Measurements from ENCODE around the gene DTNBP1.

DNA sequence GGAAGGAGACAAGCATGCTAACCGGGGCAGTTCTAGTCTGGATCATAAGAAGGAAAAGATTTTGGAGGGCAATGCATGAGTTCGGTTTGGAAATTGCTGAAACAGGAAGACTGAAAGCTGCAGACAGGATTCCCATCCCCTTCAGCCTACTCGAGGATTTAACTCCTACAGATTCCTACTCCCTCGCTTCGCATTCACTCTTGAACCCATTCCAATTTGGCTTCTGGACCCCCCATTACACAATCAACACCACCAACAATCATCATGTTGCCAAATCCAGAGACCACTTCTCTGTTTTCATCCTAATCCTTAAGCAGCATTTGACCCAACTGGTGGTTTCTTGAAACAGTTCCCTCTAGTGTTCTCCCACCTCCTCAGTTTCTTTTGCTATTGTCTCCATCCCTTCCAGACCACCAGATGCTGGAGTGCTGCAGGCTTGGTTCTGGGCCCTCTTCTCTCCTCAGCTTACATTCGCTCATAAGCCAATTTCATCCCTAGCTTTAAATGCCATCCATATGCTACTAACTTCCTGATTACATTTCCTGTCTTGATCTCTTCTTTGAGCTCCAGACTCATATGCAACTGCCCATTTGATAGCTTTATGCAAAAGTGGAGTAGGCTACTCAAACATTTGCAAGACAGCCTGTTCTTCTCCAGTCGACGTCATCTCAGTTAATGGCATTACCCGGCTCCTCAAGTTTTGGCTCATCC is 66.5 kb downstream of the DTNBP1 start:
- no peak for TF ChIP-seq EGR1 (IDR thresholded peaks at IDR 0.05; ENCODE audit: borderline replicate concordance, low read depth, low read length)
- no peak for TF ChIP-seq CTCF (IDR thresholded peaks at IDR 0.05; ENCODE audit: control extremely low read depth in 1 of 3, insufficient read depth in 1 of 3, low read depth in 1 of 3, low read length in 3 of 3)
- no peak for TF ChIP-seq POLR2AphosphoS5 (IDR thresholded peaks at IDR 0.05; ENCODE audit: low read depth, low read length)
- TF ChIP-seq GABPA (IDR thresholded peaks at IDR 0.05; ENCODE audit: borderline replicate concordance, insufficient read depth, low read length), result no peak
- TF ChIP-seq YY1 (IDR thresholded peaks at IDR 0.05; ENCODE audit: low read depth, low read length), result no peak
- no peak for TF ChIP-seq POLR2A (IDR thresholded peaks at IDR 0.05; ENCODE audit: control extremely low read depth in 1 of 2, low read depth in 2 of 2, low read length in 2 of 2)
- TF ChIP-seq CHD1 (IDR thresholded peaks at IDR 0.05; ENCODE audit: low read depth, low read length), result no peak
- no peak for TF ChIP-seq RNF2 (IDR thresholded peaks at IDR 0.05; ENCODE audit: borderline replicate concordance, low read depth, low read length, missing control alignments, poor library complexity, severe bottlenecking)
- no peak for TF ChIP-seq EZH2 (IDR thresholded peaks at IDR 0.05; ENCODE audit: low read depth, low read length, severe bottlenecking)
- no peak for TF ChIP-seq MAFK (IDR thresholded peaks at IDR 0.05; ENCODE audit: low read depth, low read length)
- no peak for TF ChIP-seq EP300 (IDR thresholded peaks at IDR 0.05; ENCODE audit: borderline replicate concordance in 1 of 2, low read depth in 2 of 2, low read length in 2 of 2)
- TF ChIP-seq SRF (IDR thresholded peaks at IDR 0.05; ENCODE audit: low read depth, low read length), result no peak
- TF ChIP-seq GTF2F1 (IDR thresholded peaks at IDR 0.05; ENCODE audit: borderline replicate concordance, low read depth, low read length), result no peak
- no peak for TF ChIP-seq CEBPB (IDR thresholded peaks at IDR 0.05; ENCODE audit: low read depth, low read length)
